Parathyroid adenoma (tissue), 2 donors: ENCODE data around the gene PLAAT5.

Experiments
- H2AFZ ChIP-seq: fragments of 300-600 bp; sonication (generic); one replicate; pipeline ENCODE4 v1.7.0; 2017; ENCODE audit warnings: antibody characterized with exemption, mild to moderate bottlenecking
- H3K27ac ChIP-seq: fragments of 300-600 bp; sonication (generic); one replicate; pipeline ENCODE4 v1.7.0; 2017
- H3K27me3 ChIP-seq: fragments of 300-600 bp; sonication (generic); one replicate; pipeline ENCODE4 v1.7.0; 2017; ENCODE audit warnings: low read length; ENCODE audit not compliant: control insufficient read depth, insufficient read depth
- H3K36me3 ChIP-seq: fragments of 300-600 bp; sonication (generic); one replicate; pipeline ENCODE4 v1.7.0; 2017; ENCODE audit warnings: low read length; ENCODE audit not compliant: control insufficient read depth, insufficient read depth
- H3K4me1 ChIP-seq: fragments of 300-600 bp; sonication (generic); one replicate; pipeline ENCODE4 v1.7.0; 2017; ENCODE audit warnings: control low read depth
- H3K4me2 ChIP-seq: fragments of 300-600 bp; sonication (generic); one replicate; pipeline ENCODE4 v1.7.0; 2017; ENCODE audit warnings: low read length
- H3K4me3 ChIP-seq: fragments of 300-600 bp; sonication (generic); one replicate; pipeline ENCODE4 v1.7.0; 2017; ENCODE audit warnings: low read depth, low read length
- H3K79me2 ChIP-seq: fragments of 300-600 bp; sonication (generic); one replicate; pipeline ENCODE4 v1.7.0; 2017; ENCODE audit warnings: control low read depth
- H3K9ac ChIP-seq: fragments of 300-600 bp; sonication (generic); one replicate; pipeline ENCODE4 v1.7.0; 2017; ENCODE audit warnings: mild to moderate bottlenecking
- H3K9me3 ChIP-seq: fragments of 300-600 bp; sonication (generic); one replicate; pipeline ENCODE4 v1.7.0; 2017; ENCODE audit warnings: low read length; ENCODE audit not compliant: control insufficient read depth
- TF ChIP-seq, protein P1 (sequence below): fragments of 300-600 bp; sonication (generic); IDR thresholded peaks from one replicate; pipeline ENCODE4 v1.7.0; 2017; ENCODE audit warnings: antibody characterized with exemption, mild to moderate bottlenecking
- donor health status: primary hyperparathyroidism.

PLAAT5 gene

DNA sequence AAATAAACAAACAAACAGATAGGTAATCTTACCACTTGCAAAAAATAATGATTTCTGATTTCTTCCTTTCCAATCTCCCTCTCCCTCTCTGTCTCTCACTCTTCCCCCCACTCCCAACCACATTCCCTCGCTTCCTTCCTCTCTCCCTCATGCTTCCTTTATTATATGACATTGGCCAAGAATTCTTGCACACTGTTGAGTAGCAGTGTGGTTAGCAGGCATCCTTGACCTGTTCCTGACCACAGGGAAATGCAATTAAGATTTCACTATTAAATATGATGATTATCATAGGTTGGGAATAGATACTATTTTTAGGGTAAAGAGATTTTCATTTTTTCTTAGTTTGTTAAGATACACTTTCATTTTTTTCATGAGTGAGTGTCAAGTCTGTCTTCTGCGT lies 30.9 kb upstream of the PLAAT5 start:
- TF ChIP-seq, protein P1, sequence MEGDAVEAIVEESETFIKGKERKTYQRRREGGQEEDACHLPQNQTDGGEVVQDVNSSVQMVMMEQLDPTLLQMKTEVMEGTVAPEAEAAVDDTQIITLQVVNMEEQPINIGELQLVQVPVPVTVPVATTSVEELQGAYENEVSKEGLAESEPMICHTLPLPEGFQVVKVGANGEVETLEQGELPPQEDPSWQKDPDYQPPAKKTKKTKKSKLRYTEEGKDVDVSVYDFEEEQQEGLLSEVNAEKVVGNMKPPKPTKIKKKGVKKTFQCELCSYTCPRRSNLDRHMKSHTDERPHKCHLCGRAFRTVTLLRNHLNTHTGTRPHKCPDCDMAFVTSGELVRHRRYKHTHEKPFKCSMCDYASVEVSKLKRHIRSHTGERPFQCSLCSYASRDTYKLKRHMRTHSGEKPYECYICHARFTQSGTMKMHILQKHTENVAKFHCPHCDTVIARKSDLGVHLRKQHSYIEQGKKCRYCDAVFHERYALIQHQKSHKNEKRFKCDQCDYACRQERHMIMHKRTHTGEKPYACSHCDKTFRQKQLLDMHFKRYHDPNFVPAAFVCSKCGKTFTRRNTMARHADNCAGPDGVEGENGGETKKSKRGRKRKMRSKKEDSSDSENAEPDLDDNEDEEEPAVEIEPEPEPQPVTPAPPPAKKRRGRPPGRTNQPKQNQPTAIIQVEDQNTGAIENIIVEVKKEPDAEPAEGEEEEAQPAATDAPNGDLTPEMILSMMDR = no peak
- H3K9ac ChIP-seq = no peak overlapping the region
- H3K27ac ChIP-seq = no peak overlapping the region
- H3K4me3 ChIP-seq = no peak overlapping the region
- no peaks in the 10 kb centered on the region for H3K79me2 ChIP-seq
- no peaks in the 10 kb centered on the region for H3K9me3 ChIP-seq
- H3K4me1 ChIP-seq = no peaks in the 10 kb centered on the region
- H2AFZ ChIP-seq = no peak overlapping the region
- H3K27me3 ChIP-seq = no peaks in the 10 kb centered on the region
- H3K36me3 ChIP-seq = no peaks in the 10 kb centered on the region
- H3K4me2 ChIP-seq = no peak overlapping the region

DNA sequence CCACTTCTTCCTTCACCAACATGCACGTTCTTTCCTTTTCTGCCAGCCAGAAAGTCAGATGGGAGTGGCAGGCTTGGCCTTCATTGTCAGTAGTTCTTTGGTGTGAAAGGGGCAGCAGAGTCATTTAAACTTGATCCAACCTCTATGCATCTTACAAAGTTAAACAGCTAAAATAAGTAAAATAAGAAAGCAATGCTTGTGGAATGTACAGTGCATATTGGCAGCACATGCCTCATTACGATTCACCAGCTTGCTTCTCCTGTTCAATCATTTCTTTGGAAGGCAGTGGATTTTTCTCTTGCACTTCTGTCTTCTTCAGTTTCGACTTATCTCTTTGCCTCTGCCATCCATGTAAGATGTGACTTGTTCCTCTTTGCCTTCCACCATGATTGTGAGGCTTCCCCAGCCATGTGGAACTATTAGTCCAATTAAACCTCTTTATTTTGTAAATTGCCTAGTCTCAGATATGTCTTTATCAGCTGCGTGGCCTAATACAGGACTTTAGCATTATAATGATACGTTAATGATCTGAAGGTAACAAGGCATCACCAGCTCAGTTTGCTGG lies 29.7 kb upstream of the PLAAT5 start:
- H3K27me3 ChIP-seq = no peaks in the 10 kb centered on the region
- H3K4me2 ChIP-seq = no peak overlapping the region
- H3K4me1 ChIP-seq = no peaks in the 10 kb centered on the region
- TF ChIP-seq, protein P1 = no peak
- no peaks in the 10 kb centered on the region for H3K79me2 ChIP-seq
- H3K4me3 ChIP-seq = no peak overlapping the region
- H3K9me3 ChIP-seq = no peaks in the 10 kb centered on the region
- H2AFZ ChIP-seq = no peak overlapping the region
- no peak overlapping the region for H3K27ac ChIP-seq
- no peak overlapping the region for H3K9ac ChIP-seq
- H3K36me3 ChIP-seq = no peaks in the 10 kb centered on the region

GRCh38 chr11:63518548-63518947 lies 27.6 kb upstream of the PLAAT5 start:
- no peaks in the 10 kb centered on the region for H3K9me3 ChIP-seq
- H3K9ac ChIP-seq = no peak overlapping the region
- H3K4me3 ChIP-seq = no peak overlapping the region
- H2AFZ ChIP-seq = no peak overlapping the region
- H3K36me3 ChIP-seq = no peaks in the 10 kb centered on the region
- no peaks in the 10 kb centered on the region for H3K79me2 ChIP-seq
- no peak overlapping the region for H3K27ac ChIP-seq
- no peaks in the 10 kb centered on the region for H3K4me1 ChIP-seq
- TF ChIP-seq, protein P1 = no peak
- H3K4me2 ChIP-seq = no peak overlapping the region
- no peaks in the 10 kb centered on the region for H3K27me3 ChIP-seq

DNA sequence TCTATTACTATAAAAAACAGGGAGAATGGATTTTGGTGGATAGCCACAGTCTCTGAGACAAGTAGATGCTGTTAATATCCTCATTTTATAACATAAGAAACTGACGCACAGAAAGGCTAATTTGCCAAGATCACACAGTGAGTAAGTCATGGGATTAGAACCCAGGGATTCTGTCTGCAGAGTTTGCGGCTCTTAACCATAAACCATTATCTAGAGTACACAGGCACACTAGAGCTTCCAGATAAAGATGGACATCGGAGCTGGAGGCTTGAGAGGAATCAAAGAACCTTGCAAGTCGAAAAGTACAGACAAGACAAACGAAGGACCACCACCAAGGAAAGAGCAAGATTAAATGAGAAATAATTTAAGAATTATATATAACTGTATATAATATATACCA lies 26.2 kb upstream of the PLAAT5 start:
- H3K79me2 ChIP-seq = no peaks in the 10 kb centered on the region
- H2AFZ ChIP-seq = no peak overlapping the region
- H3K4me2 ChIP-seq = no peak overlapping the region
- TF ChIP-seq, protein P1 = no peak
- no peak overlapping the region for H3K27ac ChIP-seq
- no peaks in the 10 kb centered on the region for H3K36me3 ChIP-seq
- no peaks in the 10 kb centered on the region for H3K27me3 ChIP-seq
- no peaks in the 10 kb centered on the region for H3K9me3 ChIP-seq
- H3K4me1 ChIP-seq = no peaks in the 10 kb centered on the region
- H3K9ac ChIP-seq = no peak overlapping the region
- no peak overlapping the region for H3K4me3 ChIP-seq

GRCh38 chr11:63516109-63516508 lies 25.1 kb upstream of the PLAAT5 start:
- TF ChIP-seq, protein P1 = no peak
- Histone ChIP-seq H3K4me1 (no peaks in the 10 kb centered on the region), H3K9ac (no peak overlapping the region), H3K4me2 (no peak overlapping the region), H3K27ac (no peak overlapping the region), H3K36me3 (no peaks in the 10 kb centered on the region), H3K4me3 (no peak overlapping the region), H2AFZ (no peak overlapping the region), H3K9me3 (no peaks in the 10 kb centered on the region), H3K79me2 (no peaks in the 10 kb centered on the region), H3K27me3 (no peaks in the 10 kb centered on the region)
